IPS-18a (cell line): Measurements from ENCODE around the gene CYBA.
A peak's percentile ranks its signal among the peaks of the same experiment; 100 is the strongest.

ENCODE experiments used
- H3K27ac ChIP-seq: one replicate; pipeline ENCODE4 v1.5.1; 2013; ENCODE audit warnings: low read length
- H3K27me3 ChIP-seq: one replicate; pipeline ENCODE4 v1.6.1; 2013; ENCODE audit warnings: mild to moderate bottlenecking, low read length; ENCODE audit not compliant: control insufficient read depth, insufficient read depth
- H3K36me3 ChIP-seq: one replicate; pipeline ENCODE4 v1.6.1; 2013; ENCODE audit warnings: low read depth, low read length; ENCODE audit not compliant: control insufficient read depth
- H3K4me1 ChIP-seq: one replicate; pipeline ENCODE4 v1.6.1; 2013; ENCODE audit warnings: low read depth, low read length; ENCODE audit not compliant: control insufficient read depth
- H3K4me3 ChIP-seq: one replicate; pipeline ENCODE4 v1.5.1; 2013; ENCODE audit warnings: low read length
- H3K9ac ChIP-seq: one replicate; pipeline ENCODE4 v1.6.1; 2013; ENCODE audit warnings: mild to moderate bottlenecking, low read length, moderate library complexity
- H3K9me3 ChIP-seq: one replicate; pipeline ENCODE4 v1.6.1; 2013; ENCODE audit warnings: low read depth, low read length; ENCODE audit not compliant: control insufficient read depth

CYBA gene

DNA sequence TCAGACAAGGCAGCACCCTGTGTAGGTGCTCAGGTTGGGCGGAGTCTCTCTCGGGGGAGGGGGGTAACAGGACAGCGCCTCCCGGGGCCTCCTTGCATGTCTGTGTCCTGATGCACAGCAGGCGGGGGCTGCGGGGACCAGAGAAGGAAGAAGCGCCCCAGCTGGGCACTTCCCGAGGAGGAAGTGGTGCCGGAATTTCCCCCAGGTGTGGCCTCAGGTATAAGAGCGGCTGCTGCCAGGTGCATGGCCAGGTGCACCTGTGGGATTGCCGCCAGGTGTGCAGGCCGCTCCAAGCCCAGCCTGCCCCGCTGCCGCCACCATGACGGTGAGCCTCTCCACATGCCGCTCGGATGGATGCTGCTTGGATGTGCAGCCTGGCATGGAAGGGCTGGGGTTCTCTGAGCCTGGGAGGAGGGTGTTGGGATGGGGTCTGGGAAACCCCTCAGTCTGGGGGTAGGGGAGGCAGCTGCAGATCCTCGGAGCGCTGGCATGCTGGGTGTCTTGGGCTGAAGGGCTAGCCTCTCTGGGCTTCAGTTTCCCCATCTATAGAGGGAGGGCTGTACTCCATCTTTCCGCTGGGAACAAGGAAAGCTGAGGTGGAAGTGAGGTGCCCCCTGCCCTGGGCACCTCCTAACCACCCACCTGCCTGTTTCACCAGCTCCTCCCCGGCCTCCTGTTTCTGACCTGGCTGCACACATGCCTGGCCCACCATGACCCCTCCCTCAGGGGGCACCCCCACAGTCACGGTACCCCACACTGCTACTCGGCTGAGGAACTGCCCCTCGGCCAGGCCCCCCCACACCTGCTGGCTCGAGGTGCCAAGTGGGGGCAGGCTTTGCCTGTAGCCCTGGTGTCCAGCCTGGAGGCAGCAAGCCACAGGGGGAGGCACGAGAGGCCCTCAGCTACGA lies 12.3 kb downstream of the CYBA start, which contains the start of gene IL17C:
IL17C (plus strand) TSS at position 250 of the 908 bp plus-strand sequence; CDS start at position 320, 70 bp downstream.
- H3K9me3 ChIP-seq: no peaks in the 10 kb centered on the region
- no peak within 1 kb of the TSS for H3K27ac ChIP-seq

DNA sequence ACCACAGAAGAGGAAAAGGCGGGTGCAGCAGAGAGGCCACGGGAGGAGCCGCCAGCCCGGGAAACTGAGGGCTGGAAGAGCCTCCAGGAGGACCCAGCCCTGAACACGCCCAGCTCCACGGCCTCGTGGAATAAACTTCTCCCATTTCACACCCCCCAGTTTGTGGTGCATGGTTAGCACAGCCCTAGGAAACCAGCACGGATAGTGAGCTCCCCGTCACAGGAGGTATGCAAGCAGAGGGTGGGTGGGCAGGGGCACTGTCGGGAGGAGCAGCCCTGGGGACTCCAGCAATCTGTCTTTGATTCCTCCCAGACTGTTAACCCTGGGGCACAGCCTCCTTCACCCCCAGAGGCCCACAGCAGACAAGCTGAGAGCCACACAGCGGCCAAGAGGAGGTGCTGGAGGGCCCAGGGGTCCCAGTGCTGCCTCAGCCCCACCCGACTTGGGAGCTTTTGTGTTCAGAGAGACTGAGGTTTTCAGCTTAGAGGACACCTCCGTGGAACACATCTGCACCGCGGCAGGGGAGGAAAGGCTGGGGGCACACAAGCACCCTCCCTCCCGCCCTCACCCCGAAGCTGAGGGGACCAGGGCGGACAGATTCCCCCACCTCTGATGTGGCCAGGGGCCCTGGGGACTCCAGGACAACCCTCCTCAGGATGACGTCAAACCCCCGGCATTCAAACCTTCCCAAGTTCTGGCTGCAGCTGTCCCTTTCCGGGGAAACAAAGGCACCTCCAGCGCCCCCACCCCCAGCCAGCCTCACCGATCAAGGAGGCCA lies 14.2 kb downstream of the CYBA start:
- Histone ChIP-seq H3K4me1 (peaks cover 19% of the 10 kb centered on the region), H3K27ac (no peak overlapping the region), H3K27me3 (peaks cover 12% of the 10 kb centered on the region)

More for the DNA sequence above, 12.3 kb downstream of the CYBA start, which contains the start of gene IL17C:
- Histone ChIP-seq H3K4me3 (no peak within 1 kb of the TSS), H3K36me3 (no peaks in the 10 kb centered on the region), H3K4me1 (peaks cover 19% of the 10 kb centered on the region), H3K9ac (no peak within 1 kb of the TSS), H3K27me3 (peaks cover 12% of the 10 kb centered on the region)

DNA sequence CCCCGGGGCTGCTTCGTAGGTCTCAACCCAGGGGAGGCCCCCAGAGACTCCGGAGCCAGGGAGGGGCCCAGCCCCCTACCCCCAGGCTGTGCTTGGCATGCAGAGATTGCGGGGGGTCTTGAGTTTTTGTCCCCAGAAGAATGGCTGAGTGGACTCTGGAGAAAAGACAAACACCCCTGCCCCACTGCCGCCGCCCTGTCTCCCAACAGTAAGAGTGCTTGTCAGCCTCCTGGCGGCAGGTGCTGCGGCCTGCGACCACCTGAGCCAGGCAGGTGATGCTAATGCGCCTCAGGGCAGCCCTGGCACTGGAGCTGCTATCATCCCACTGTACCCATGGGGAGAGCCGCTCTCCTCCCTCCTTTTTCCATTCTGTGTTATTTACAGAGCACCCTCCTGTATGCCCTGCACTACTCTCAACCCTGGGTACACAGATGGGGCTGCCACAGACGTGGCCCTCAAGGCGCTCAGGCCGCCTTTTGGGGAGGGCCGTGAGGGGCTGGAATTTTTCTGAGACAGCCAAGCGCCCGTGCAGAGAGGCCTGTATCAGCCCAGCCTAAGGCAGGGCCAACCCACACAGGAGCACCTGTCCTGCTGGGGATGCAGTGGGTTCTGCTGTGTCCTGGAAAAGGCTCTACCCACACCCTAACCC lies 15.1 kb downstream of the CYBA start:
- Histone ChIP-seq H3K9me3 (no peaks in the 10 kb centered on the region), H3K27ac (no peak overlapping the region), H3K4me1 (peaks cover 19% of the 10 kb centered on the region), H3K4me3 (no peak overlapping the region), H3K36me3 (no peaks in the 10 kb centered on the region), H3K9ac (no peak overlapping the region), H3K27me3 (peaks cover 12% of the 10 kb centered on the region)

More for the DNA sequence above, 14.2 kb downstream of the CYBA start:
- Histone ChIP-seq H3K36me3 (no peaks in the 10 kb centered on the region), H3K4me3 (no peak overlapping the region), H3K9me3 (no peaks in the 10 kb centered on the region), H3K9ac (no peak overlapping the region)

DNA sequence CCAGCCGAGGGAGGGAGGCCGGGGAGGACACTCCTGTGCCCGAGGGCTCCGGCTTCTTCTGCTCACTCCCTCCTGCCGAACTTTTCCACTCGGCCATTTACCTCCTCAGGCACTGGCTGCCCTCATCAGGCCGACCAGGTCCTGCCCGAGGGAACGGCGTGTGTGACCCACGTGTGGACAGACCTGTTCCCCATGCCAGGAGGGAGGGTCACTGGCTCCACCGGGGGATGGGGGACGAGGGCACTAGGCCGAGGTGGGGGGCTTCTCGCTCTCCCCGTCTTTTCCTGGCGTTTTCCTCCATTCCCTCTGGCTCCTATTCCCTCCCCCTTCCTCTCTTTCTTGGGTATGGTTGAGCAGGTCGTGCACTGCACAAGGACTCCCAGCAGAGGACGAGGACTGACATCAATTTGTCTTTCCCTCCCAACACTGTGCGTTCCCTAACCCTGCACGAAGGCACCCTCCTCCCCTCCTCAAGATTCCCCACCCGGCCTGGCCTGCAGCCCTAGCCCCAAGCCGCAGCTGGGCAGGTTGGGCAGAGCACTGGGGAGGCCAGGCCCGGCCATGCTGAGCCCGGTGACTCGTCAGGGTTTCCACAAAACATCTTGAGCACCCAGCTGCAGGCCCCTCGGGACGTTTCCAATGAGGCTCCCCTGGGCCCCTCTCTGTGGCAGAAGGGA lies 15.7 kb downstream of the CYBA start:
- Histone ChIP-seq H3K4me1 (peaks cover 19% of the 10 kb centered on the region), H3K27me3 (peaks cover 6% of the 10 kb centered on the region), H3K9ac (no peak overlapping the region), H3K36me3 (peaks cover 3% of the 10 kb centered on the region), H3K4me3 (peak overlapping the region; percentile 61), H3K9me3 (no peaks in the 10 kb centered on the region), H3K27ac (no peak overlapping the region)

DNA sequence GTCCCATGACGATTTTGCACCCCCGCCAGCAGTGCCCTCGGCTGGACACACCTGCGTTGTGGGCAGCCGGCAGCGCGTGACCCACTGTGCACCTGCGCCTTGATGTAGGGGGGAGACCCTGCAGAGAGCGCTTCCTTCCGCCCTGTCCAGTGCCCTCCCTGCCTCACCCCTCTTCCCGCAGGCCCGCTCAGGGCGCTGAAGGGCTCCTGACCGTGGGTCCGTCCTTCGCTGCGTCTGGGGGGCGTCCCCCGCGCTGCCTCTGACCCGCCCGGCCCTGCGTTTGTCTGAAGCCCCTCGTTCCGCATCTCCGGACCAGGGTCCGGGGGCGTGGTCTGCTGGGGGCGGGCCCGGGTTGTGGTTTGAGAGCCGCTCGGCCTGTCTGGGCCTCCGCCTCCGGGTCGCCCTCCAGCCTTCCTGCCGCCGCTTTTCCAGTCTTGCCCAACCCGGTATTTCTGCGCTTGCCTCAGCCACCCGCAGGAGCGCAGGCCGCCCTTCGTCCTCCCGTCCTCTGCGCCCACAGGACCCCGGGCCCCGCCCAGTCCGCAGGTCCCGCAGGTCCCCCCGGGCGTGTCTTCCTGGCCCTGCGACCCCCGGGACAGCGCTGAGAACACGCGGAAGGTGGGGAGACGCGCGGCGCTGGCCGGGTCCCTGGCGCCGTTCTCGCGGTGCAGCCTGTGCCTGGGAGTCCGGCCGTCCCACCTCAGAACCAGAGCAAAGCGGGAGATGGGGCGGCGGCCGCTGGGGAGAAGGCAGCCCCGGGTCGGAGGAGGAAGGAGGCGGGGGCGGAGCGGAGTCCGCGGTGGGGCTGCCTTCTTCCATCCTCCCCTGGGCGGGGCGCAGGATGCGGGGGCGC lies 16.5 kb downstream of the CYBA start:
- H3K9me3 ChIP-seq: no peaks in the 10 kb centered on the region
- H3K27me3 ChIP-seq: peaks cover 6% of the 10 kb centered on the region
- no peak overlapping the region for H3K27ac ChIP-seq
- H3K4me1 ChIP-seq: peaks cover 16% of the 10 kb centered on the region
- H3K36me3 ChIP-seq: peaks cover 9% of the 10 kb centered on the region
- H3K9ac ChIP-seq: no peak overlapping the region
- H3K4me3 ChIP-seq: peak overlapping the region; percentile 61

DNA sequence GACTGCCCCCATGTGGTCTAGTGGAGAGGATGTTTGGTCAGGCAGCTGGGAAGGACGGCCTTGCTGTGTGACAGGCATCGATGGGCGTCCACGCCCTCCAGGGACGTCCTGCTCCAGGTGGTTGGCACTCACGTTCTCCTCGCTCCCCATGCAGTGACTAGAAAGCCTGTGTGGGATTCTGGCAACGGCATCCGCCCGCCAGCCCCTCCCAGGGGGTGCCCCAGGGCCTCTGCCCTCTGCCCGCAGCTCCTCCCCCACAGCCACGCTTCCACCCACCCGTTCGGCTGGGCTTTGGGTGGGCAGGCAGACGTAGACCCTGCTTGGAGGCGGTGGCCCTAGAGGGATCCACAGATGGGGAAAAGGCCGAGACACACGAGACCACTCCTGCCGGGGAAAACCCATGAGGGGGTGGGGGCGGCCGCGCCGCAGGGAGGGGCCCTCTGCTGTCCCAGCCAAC lies 17.1 kb downstream of the CYBA start:
- peaks cover 9% of the 10 kb centered on the region for H3K36me3 ChIP-seq
- H3K9ac ChIP-seq: no peak overlapping the region
- H3K27me3 ChIP-seq: peaks cover 6% of the 10 kb centered on the region
- no peaks in the 10 kb centered on the region for H3K9me3 ChIP-seq
- H3K4me1 ChIP-seq: peaks cover 10% of the 10 kb centered on the region
- peak overlapping the region; percentile 61 for H3K4me3 ChIP-seq
- H3K27ac ChIP-seq: no peak overlapping the region

DNA sequence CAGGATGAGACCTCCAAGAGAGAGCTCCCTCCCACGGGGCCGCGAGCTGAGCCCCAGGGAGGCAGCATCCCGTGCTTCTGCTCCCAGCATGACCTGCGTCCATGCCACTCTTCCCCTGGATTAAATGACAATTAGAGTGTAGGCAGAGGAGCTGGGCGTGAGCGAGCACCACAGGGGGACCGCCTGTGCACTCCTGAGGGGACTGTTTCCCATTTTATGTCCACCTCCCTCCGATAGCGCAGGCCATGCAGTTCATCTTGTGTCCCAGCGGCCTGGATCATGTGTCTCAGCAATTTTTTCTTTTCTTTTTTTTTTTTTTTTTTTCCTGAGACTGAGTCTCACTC lies 18.3 kb downstream of the CYBA start:
- H3K27ac ChIP-seq: no peak overlapping the region
- H3K36me3 ChIP-seq: peaks cover 9% of the 10 kb centered on the region
- peaks cover 3% of the 10 kb centered on the region for H3K4me1 ChIP-seq
- H3K9me3 ChIP-seq: no peaks in the 10 kb centered on the region
- H3K4me3 ChIP-seq: no peak overlapping the region
- H3K9ac ChIP-seq: no peak overlapping the region
- H3K27me3 ChIP-seq: peaks cover 6% of the 10 kb centered on the region

DNA sequence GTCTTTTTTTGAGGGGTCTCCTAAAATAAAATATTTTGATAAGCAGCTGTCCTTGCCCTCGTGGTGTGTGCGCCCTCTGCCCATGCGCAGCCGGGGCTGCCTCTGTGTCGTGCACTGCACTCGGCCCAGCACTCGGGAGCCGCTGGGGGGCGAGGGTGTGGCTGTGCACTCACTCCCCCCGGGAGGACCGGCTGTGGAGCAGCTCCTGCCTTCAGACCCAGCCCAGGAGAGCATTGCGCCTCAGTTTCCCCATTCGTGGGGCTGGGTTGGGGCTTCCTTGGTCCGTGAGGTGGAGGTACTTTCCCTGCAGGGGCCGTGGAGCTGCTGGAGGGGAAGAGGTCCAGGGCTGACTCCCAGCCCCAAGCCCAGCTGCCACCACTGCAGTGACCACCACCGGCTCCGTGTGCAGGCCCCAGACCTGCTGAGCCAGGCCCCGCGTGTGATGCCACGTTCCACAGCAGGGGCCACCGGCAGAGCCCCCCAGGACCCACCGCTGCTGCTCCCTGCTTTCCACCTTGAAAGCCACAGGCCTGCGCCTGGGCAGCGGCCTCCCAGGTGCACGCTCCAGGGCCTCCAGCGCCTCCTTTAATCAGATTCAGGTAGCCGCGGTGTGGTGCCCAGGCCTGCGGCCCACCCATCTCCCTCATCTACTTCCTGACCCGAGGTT lies 18.8 kb downstream of the CYBA start:
- H3K36me3 ChIP-seq: peaks cover 13% of the 10 kb centered on the region
- no peak overlapping the region for H3K27ac ChIP-seq
- H3K4me3 ChIP-seq: no peak overlapping the region
- H3K9ac ChIP-seq: no peak overlapping the region
- peaks cover 6% of the 10 kb centered on the region for H3K27me3 ChIP-seq
- H3K9me3 ChIP-seq: no peaks in the 10 kb centered on the region
- H3K4me1 ChIP-seq: peaks cover 3% of the 10 kb centered on the region

DNA sequence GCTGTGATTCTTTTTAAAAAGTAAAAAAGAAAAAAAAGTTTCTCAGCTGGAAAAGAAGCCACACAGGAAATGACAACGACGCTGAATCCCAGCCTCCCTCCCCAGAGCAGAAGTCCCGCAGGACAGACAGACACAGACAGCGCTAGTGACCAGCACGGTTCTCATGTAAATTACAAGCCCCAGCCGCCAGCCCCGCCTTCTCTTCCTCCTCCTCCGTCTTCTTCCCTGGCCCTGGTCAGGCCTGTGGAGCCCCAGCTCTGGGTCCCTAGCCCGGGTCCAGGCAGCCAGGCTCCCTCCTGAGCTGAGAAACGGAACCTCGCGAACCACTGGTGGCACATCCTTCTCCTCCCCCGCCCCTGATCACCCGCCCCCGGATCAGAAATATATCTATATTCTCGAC lies 19.5 kb downstream of the CYBA start:
- peaks cover 17% of the 10 kb centered on the region for H3K36me3 ChIP-seq
- peaks cover 3% of the 10 kb centered on the region for H3K4me1 ChIP-seq
- no peak overlapping the region for H3K9ac ChIP-seq
- H3K27me3 ChIP-seq: peaks cover 6% of the 10 kb centered on the region
- no peaks in the 10 kb centered on the region for H3K9me3 ChIP-seq
- no peak overlapping the region for H3K27ac ChIP-seq
- H3K4me3 ChIP-seq: no peak overlapping the region

DNA sequence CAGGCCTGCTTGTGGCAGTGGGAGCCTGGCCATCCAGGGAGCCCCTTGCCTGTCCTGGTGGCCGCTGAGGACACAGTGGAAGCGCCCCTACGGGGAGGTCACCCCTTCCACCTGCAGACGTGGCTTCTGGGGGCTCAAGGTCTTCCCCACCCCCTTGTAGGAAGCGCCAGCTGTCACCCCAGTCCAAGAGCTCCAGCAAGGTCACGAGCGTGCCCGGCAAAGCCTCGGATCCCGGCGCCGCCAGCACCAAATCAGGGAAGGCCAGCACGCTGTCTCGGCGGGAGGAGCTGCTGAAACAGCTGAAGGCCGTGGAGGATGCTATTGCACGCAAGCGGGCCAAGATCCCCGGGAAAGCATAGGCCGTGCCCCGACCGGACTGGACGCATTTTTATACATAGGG lies 19.9 kb downstream of the CYBA start:
- no peak overlapping the region for H3K4me3 ChIP-seq
- peaks cover 6% of the 10 kb centered on the region for H3K27me3 ChIP-seq
- H3K9me3 ChIP-seq: no peaks in the 10 kb centered on the region
- H3K36me3 ChIP-seq: peaks cover 21% of the 10 kb centered on the region
- H3K9ac ChIP-seq: no peak overlapping the region
- no peak overlapping the region for H3K27ac ChIP-seq
- peaks cover 3% of the 10 kb centered on the region for H3K4me1 ChIP-seq
